PC-3 (cell line): ENCODE results near the gene B4GALT3. TPM values are rescaled to one million over a fixed set of nuclear protein-coding genes. Genes with fewer than 3 reads are reported as not detected.

Source experiments
- ATAC-seq: fragments of 200-7000 bp; cut with Tn5 transposase; 2 replicates; pipeline ENCODE4 v1.9.1; 2020; ENCODE audit warnings: mild to moderate bottlenecking, moderate library complexity
- BruUV-seq: library from RNA; stranded (reverse); fragments of 400-500 nt; replicated peaks from 2 replicates; lab custom pipeline; 2021; lab: Mats Ljungman, UMichigan
- CTCF ChIA-PET: fragments of 300-600 bp; sonication (Branson Sonifier 250); formaldehyde crosslinking; loops from one replicate; lab custom pipeline; 2022; ENCODE audit warnings: antibody characterized with exemption; lab: Charles Lee
- POLR2A ChIA-PET: fragments of 300-600 bp; sonication (Branson Sonifier 250); formaldehyde crosslinking; loops from one replicate; lab custom pipeline; 2022; ENCODE audit warnings: antibody characterized with exemption; ENCODE audit not compliant: unreplicated experiment; lab: Charles Lee
- DNase-seq: peaks from one replicate; pipeline ENCODE4 v3.0.0-alpha.2; 2015
- H2AFZ ChIP-seq: fragments of 300-600 bp; sonication (generic); 2 replicates; pipeline ENCODE4 v1.6.0; 2016; ENCODE audit warnings: antibody characterized with exemption, low read length
- H3F3A ChIP-seq: fragments of 300-600 bp; sonication (generic); one replicate; pipeline ENCODE4 v1.6.0; 2017; ENCODE audit warnings: antibody characterized with exemption, low read length, control low read depth, mild to moderate bottlenecking; ENCODE audit not compliant: unreplicated experiment
- H3K27ac ChIP-seq: fragments of 300-600 bp; sonication (generic); 2 replicates; pipeline ENCODE4 v1.5.1; 2016; ENCODE audit warnings: mild to moderate bottlenecking, low read length
- H3K27me3 ChIP-seq: fragments of 300-600 bp; sonication (generic); 2 replicates; pipeline ENCODE4 v1.6.1; 2016; ENCODE audit warnings: low read length, mixed read lengths
- H3K36me3 ChIP-seq: fragments of 300-600 bp; sonication (generic); 2 replicates; pipeline ENCODE4 v1.6.1; 2016; ENCODE audit warnings: low read depth, mixed run types, low read length, mixed read lengths
- H3K4me1 ChIP-seq: fragments of 300-600 bp; sonication (generic); 2 replicates; pipeline ENCODE4 v1.5.1; 2016; ENCODE audit warnings: low read length; ENCODE audit not compliant: insufficient read depth
- H3K4me2 ChIP-seq: fragments of 300-600 bp; sonication (generic); 2 replicates; pipeline ENCODE4 v1.6.0; 2016; ENCODE audit warnings: low read length
- H3K4me3 ChIP-seq: fragments of 300-600 bp; sonication (generic); 2 replicates; pipeline ENCODE4 v1.5.1; 2016; ENCODE audit warnings: mild to moderate bottlenecking, low read length, mixed read lengths
- H3K79me2 ChIP-seq: fragments of 300-600 bp; sonication (generic); 2 replicates; pipeline ENCODE4 v1.6.1; 2017; ENCODE audit warnings: low read length, mixed read lengths
- H3K9ac ChIP-seq: fragments of 300-600 bp; sonication (generic); 2 replicates; pipeline ENCODE4 v1.6.0; 2016; ENCODE audit warnings: mild to moderate bottlenecking, low read length
- H3K9me2 ChIP-seq: fragments of 300-600 bp; sonication (generic); replicated peaks from 2 replicates; pipeline ENCODE4 v1.6.1; 2016; ENCODE audit warnings: mixed run types, low read length, mixed read lengths
- H3K9me3 ChIP-seq: fragments of 300-600 bp; sonication (generic); 2 replicates; pipeline ENCODE4 v1.6.1; 2016; ENCODE audit warnings: low read length, mixed read lengths
- H4K20me1 ChIP-seq: fragments of 300-600 bp; sonication (generic); 2 replicates; pipeline ENCODE4 v1.6.1; 2016; ENCODE audit warnings: low read length, mixed read lengths
- CTCF ChIP-seq: fragments of 300-600 bp; sonication (generic); conservative IDR thresholded peaks from 2 replicates; pipeline ENCODE4 v1.5.1; 2017; ENCODE audit warnings: antibody characterized with exemption, low read depth, mild to moderate bottlenecking, low read length
- EZH2 ChIP-seq: fragments of 300-600 bp; sonication (generic); IDR thresholded peaks from one replicate; pipeline ENCODE4 v1.6.1; 2017; ENCODE audit warnings: antibody characterized with exemption, mild to moderate bottlenecking, low read length; ENCODE audit not compliant: unreplicated experiment
- EZH2phosphoT487 ChIP-seq: fragments of 300-600 bp; sonication (generic); IDR thresholded peaks from 2 replicates; pipeline ENCODE4 v1.6.1; 2018; ENCODE audit warnings: mild to moderate bottlenecking, antibody characterized with exemption, low read length, borderline replicate concordance
- intact Hi-C: fragments of 100-400 bp; cut with micrococcal nuclease; formaldehyde crosslinking; loops from 2 replicates; pipeline ENCODE4 v1.9.0; 2023
- total RNA-seq: library from RNA; depleted of rRNA; stranded (reverse); fragments of >200 nt; gene quantifications from 2 replicates; pipeline ENCODE4 v1.2.3, GENCODE V29; 2014

Gene B4GALT3
- total RNA-seq, 1 experiment from 2014 or later = 85.4 TPM

GRCh38 chr1:161163793-161164192, 13.5 kb downstream of the B4GALT3 start:
- CTCF ChIA-PET = no interaction called here
- no peak overlapping the region for H3K9ac ChIP-seq
- H3K4me3 ChIP-seq = no peak overlapping the region
- H3K36me3 ChIP-seq = peaks cover 4% of the 10 kb centered on the region; the same call in 1 of the 2 replicates
- ATAC-seq = no peak
- DNase-seq = no peak
- no peaks in the 10 kb centered on the region for H3K9me2 ChIP-seq
- no peaks in the 10 kb centered on the region for H3K9me3 ChIP-seq
- peaks cover 34% of the 10 kb centered on the region for H3K4me1 ChIP-seq
- intact Hi-C loops = no loop called here
- peaks cover 23% of the 10 kb centered on the region for H3K79me2 ChIP-seq
- TF ChIP-seq CTCF = no peak
- TF ChIP-seq EZH2phosphoT487 = no peak
- TF ChIP-seq EZH2 = no peak
- no peaks in the 10 kb centered on the region for H4K20me1 ChIP-seq
- H3K27ac ChIP-seq = no peak overlapping the region
- BruUV-seq = no TSS peak
- H3K27me3 ChIP-seq = no peaks in the 10 kb centered on the region
- no peak overlapping the region for H3K4me2 ChIP-seq
- no peak overlapping the region for H2AFZ ChIP-seq
- peaks cover 10% of the 10 kb centered on the region for H3F3A ChIP-seq
- POLR2A ChIA-PET = interaction anchor here (0.5 kb wide), 1 partner anchor 18 kb away, joined by 3 read pairs; no protein-coding TSS in a partner anchor

GRCh38 chr1:161162806-161163205, 14.5 kb downstream of the B4GALT3 start:
- no peaks in the 10 kb centered on the region for H3K9me2 ChIP-seq
- POLR2A ChIA-PET = no interaction called here
- H3K27ac ChIP-seq = no peak overlapping the region
- no peaks in the 10 kb centered on the region for H3K9me3 ChIP-seq
- TF ChIP-seq CTCF = no peak
- TF ChIP-seq EZH2 = no peak
- no peak for TF ChIP-seq EZH2phosphoT487
- peaks cover 10% of the 10 kb centered on the region for H3F3A ChIP-seq
- no peaks in the 10 kb centered on the region for H3K27me3 ChIP-seq
- CTCF ChIA-PET = no interaction called here
- DNase-seq (no peak), ATAC-seq (no peak)
- H4K20me1 ChIP-seq = no peaks in the 10 kb centered on the region
- peaks cover 23% of the 10 kb centered on the region for H3K79me2 ChIP-seq
- no peak overlapping the region for H3K4me2 ChIP-seq
- no peak overlapping the region for H3K9ac ChIP-seq
- H2AFZ ChIP-seq = no peak overlapping the region
- no TSS peak for BruUV-seq
- peaks cover 44% of the 10 kb centered on the region for H3K4me1 ChIP-seq
- peaks cover 4% of the 10 kb centered on the region; the same call in 1 of the 2 replicates for H3K36me3 ChIP-seq
- no peak overlapping the region for H3K4me3 ChIP-seq
- intact Hi-C loops = no loop called here

GRCh38 chr1:161162052-161162451, 15.3 kb downstream of the B4GALT3 start:
- intact Hi-C loops = no loop called here
- H3K27me3 ChIP-seq = no peaks in the 10 kb centered on the region
- H3K9ac ChIP-seq = no peak overlapping the region
- ATAC-seq (no peak), DNase-seq (no peak)
- no peaks in the 10 kb centered on the region for H3K9me2 ChIP-seq
- no peak overlapping the region for H3K27ac ChIP-seq
- no peak overlapping the region for H3K4me3 ChIP-seq
- no peak overlapping the region for H2AFZ ChIP-seq
- H3F3A ChIP-seq = peaks cover 10% of the 10 kb centered on the region
- TF ChIP-seq CTCF (no peak), EZH2 (no peak), EZH2phosphoT487 (no peak)
- no peak overlapping the region for H3K4me2 ChIP-seq
- no peaks in the 10 kb centered on the region for H3K9me3 ChIP-seq
- BruUV-seq = no TSS peak
- no peaks in the 10 kb centered on the region for H4K20me1 ChIP-seq
- H3K36me3 ChIP-seq = peaks cover 11% of the 10 kb centered on the region; the same call in 1 of the 2 replicates
- H3K79me2 ChIP-seq = peaks cover 23% of the 10 kb centered on the region
- CTCF ChIA-PET = no interaction called here
- POLR2A ChIA-PET = interaction anchor here (0.5 kb wide), 1 partner anchor 220 kb away, joined by 3 read pairs; no protein-coding TSS in a partner anchor
- H3K4me1 ChIP-seq = peaks cover 44% of the 10 kb centered on the region
